HEK293T (cell line): ENCODE measurements around the gene PPT2.

Experiments used
- BHLHE40 ChIP-seq: fragments of 450-650 bp; IDR thresholded peaks from 2 replicates; pipeline ENCODE4 v1.6.1; 2016; ENCODE audit warnings: mild to moderate bottlenecking, moderate library complexity, borderline replicate concordance
- ELF4 ChIP-seq: fragments of 450-650 bp; IDR thresholded peaks from 2 replicates; pipeline ENCODE4 v1.6.1; 2017; ENCODE audit warnings: antibody characterized with exemption
- FOXA1 ChIP-seq: fragments of 450-650 bp; IDR thresholded peaks from 2 replicates; pipeline ENCODE4 v1.6.1; 2016; ENCODE audit warnings: mild to moderate bottlenecking
- FOXM1 ChIP-seq: fragments of 450-650 bp; IDR thresholded peaks from 2 replicates; pipeline ENCODE4 v1.6.1; 2017; ENCODE audit warnings: mild to moderate bottlenecking, borderline replicate concordance
- HDGF ChIP-seq: fragments of 450-650 bp; IDR thresholded peaks from 2 replicates; pipeline ENCODE4 v1.6.1; 2017; ENCODE audit warnings: antibody characterized with exemption, borderline replicate concordance
- LEF1 ChIP-seq: fragments of 450-650 bp; IDR thresholded peaks from 2 replicates; pipeline ENCODE4 v1.6.1; 2017; ENCODE audit warnings: mild to moderate bottlenecking, borderline replicate concordance
- SP1 ChIP-seq: fragments of 450-650 bp; IDR thresholded peaks from 2 replicates; pipeline ENCODE4 v1.6.1; 2017
- ZNF384 ChIP-seq: fragments of 450-650 bp; IDR thresholded peaks from 2 replicates; pipeline ENCODE4 v1.6.1; 2016

- no peak for TF ChIP-seq ELF4
- TF ChIP-seq ZNF384 = no peak
- TF ChIP-seq SP1 = no peak
- TF ChIP-seq LEF1 = no peak
- TF ChIP-seq FOXA1 = no peak
- TF ChIP-seq HDGF = no peak
- no peak for TF ChIP-seq BHLHE40
- no peak for TF ChIP-seq FOXM1
Measured at GRCh38 chr6:32176476-32177182, 22.7 kb downstream of the PPT2 start.
